HG03378 (cell line): Measurements from ENCODE around the gene CCDC134.
"Not testable (repeated sequence)": the region's sequence is repeated elsewhere in the genome, so short reads cannot be mapped to it uniquely, and the experiment has no call there.

Experiments
- ATAC-seq: cut with Tn5 transposase; IDR thresholded peaks from one replicate; pipeline ENCODE4 v1.9.1; 2021; ENCODE audit warnings: mild to moderate bottlenecking, moderate library complexity; ENCODE audit not compliant: unreplicated experiment

Gene CCDC134

GRCh38 chr22:41822317-41823057, 22.0 kb downstream of the CCDC134 start:
- ATAC-seq: no peak

GRCh38 chr22:41823797-41824196, 23.3 kb downstream of the CCDC134 start:
- no peak for ATAC-seq

GRCh38 chr22:41825376-41825775, 24.9 kb downstream of the CCDC134 start:
- ATAC-seq: no peak

- ATAC-seq: no peak
These were observed 25.5 kb downstream of the CCDC134 start for GRCh38 chr22:41826021-41826420.

GRCh38 chr22:41826430-41827383, 26.2 kb downstream of the CCDC134 start:
- ATAC-seq: no peak

GRCh38 chr22:41827671-41828070, 27.2 kb downstream of the CCDC134 start:
- no peak for ATAC-seq

- no peak for ATAC-seq
These were observed 28.0 kb downstream of the CCDC134 start for GRCh38 chr22:41828516-41828915.

GRCh38 chr22:41830174-41830573, 29.7 kb downstream of the CCDC134 start:
- no peak for ATAC-seq

- ATAC-seq: no peak
These were observed 30.9 kb downstream of the CCDC134 start for GRCh38 chr22:41831383-41831782.

- ATAC-seq: no peak
These were observed 31.5 kb downstream of the CCDC134 start for GRCh38 chr22:41831828-41832552.

GRCh38 chr22:41832553-41833368, 32.3 kb downstream of the CCDC134 start, which contains the start of gene SREBF2:
SREBF2 (plus strand) TSS chr22:41833105; CDS start chr22:41833271, 166 bp downstream.
- ATAC-seq: peak; percentile 89

- ATAC-seq: no peak
These were observed 33.0 kb downstream of the CCDC134 start for GRCh38 chr22:41833369-41834004.

GRCh38 chr22:41834005-41834944, 33.8 kb downstream of the CCDC134 start:
- no peak for ATAC-seq

GRCh38 chr22:41835462-41835861, 35.0 kb downstream of the CCDC134 start:
- ATAC-seq: not testable (repeated sequence)

GRCh38 chr22:41836551-41836950, 36.1 kb downstream of the CCDC134 start:
- no peak for ATAC-seq

GRCh38 chr22:41838842-41839618, 38.6 kb downstream of the CCDC134 start:
- ATAC-seq: no peak

GRCh38 chr22:41840216-41840615, 39.7 kb downstream of the CCDC134 start:
- ATAC-seq: no peak
